A549 (cell line): Measurements from ENCODE around the gene RAPGEF4. TPM values are rescaled to one million over a fixed set of nuclear protein-coding genes. Genes with fewer than 3 reads are reported as not detected.

Source experiments
- ATAC-seq, 2 experiments: fragments of 200-7000 bp in 1 of 2; fragments of >200 bp in 1 of 2; cut with Nextera tagmentation in 1 of 2; cut with Tn5 transposase in 1 of 2; 3 replicates each; pipeline versions ENCODE4 v1.8.0 to v1.9.1; 2018 to 2020; ENCODE audit warnings: mild to moderate bottlenecking in 1 of 2, moderate library complexity in 1 of 2
- CTCF ChIA-PET: fragments of 300-600 bp; sonication (Branson Sonifier 250); formaldehyde crosslinking; extraction: SDS; loops from one replicate; lab custom pipeline; 2021; ENCODE audit warnings: antibody characterized with exemption, inconsistent platforms; lab: Yijun Ruan, JAX
- POLR2A ChIA-PET: fragments of 350-600 bp; formaldehyde crosslinking; extraction: SDS; loops from one replicate; lab custom pipeline; 2021; ENCODE audit warnings: antibody characterized with exemption, inconsistent platforms; lab: Yijun Ruan, JAX
- DNase-seq, 2 experiments: peaks; one replicate each; pipeline versions ENCODE4 v3.0.0 to v3.0.0-alpha.2; 2011 to 2016; ENCODE audit warnings: low read depth in 1 of 2, low spot score in 1 of 2
- FAIRE-seq: peaks from 2 replicates; lab custom pipeline; 2011; peaks lifted over from hg19 to GRCh38; lab: Jason Lieb, UNC
- H3K27ac ChIP-seq, 2 experiments: fragments of >200 bp; sonication (Bioruptor Twin); formaldehyde crosslinking; 3 replicates each; pipeline ENCODE4 v1.5.1; 2016 to 2017
- H3K4me1 ChIP-seq: fragments of >200 bp; sonication (Bioruptor Twin); formaldehyde crosslinking; 3 replicates; pipeline ENCODE4 v1.6.1; 2016
- H3K4me2 ChIP-seq: fragments of >200 bp; sonication (Bioruptor Twin); formaldehyde crosslinking; 3 replicates; pipeline ENCODE4 v1.6.1; 2016
- H3K4me3 ChIP-seq: fragments of >200 bp; sonication (Bioruptor Twin); formaldehyde crosslinking; 3 replicates; pipeline ENCODE4 v1.5.1; 2016
- H3K9me3 ChIP-seq: fragments of >200 bp; sonication (Bioruptor Twin); formaldehyde crosslinking; 3 replicates; pipeline ENCODE4 v1.6.1; 2016
- ATOH8 ChIP-seq: fragments of 250-450 bp; sonication (Bioruptor Pico); IDR thresholded peaks from 2 replicates; pipeline ENCODE4 v1.5.0; 2020; ENCODE audit warnings: low read depth, mild to moderate bottlenecking, moderate library complexity
- BCL3 ChIP-seq: fragments of >200 bp; sonication (Bioruptor Twin); formaldehyde crosslinking; IDR thresholded peaks from 3 replicates; pipeline ENCODE4 v1.6.1; 2016
- CTCF ChIP-seq: fragments of >200 bp; sonication (Bioruptor Twin); formaldehyde crosslinking; IDR thresholded peaks from 3 replicates; pipeline ENCODE4 v1.5.1; 2016
- ELK1 ChIP-seq: fragments of 150-350 bp; IDR thresholded peaks from 2 replicates; pipeline ENCODE4 v1.6.1; 2014; ENCODE audit warnings: low read depth, mild to moderate bottlenecking, low read length
- ESRRA ChIP-seq: fragments of 150-350 bp; IDR thresholded peaks from 2 replicates; pipeline ENCODE4 v1.6.1; 2014; ENCODE audit warnings: mild to moderate bottlenecking, low read length, borderline replicate concordance
- FOSL2 ChIP-seq, 2 experiments: fragments of 450-650 bp in 1 of 2; fragments of >200 bp in 1 of 2; sonication (Bioruptor Twin) in 1 of 2; formaldehyde crosslinking; IDR thresholded peaks; 2 replicates each; pipeline versions ENCODE4 v1.5.0 to v1.6.1; 2016 to 2020; ENCODE audit warnings: mild to moderate bottlenecking in 1 of 2, moderate library complexity in 1 of 2
- FOXS1 ChIP-seq: fragments of 250-450 bp; sonication (Bioruptor Pico); IDR thresholded peaks from 2 replicates; pipeline ENCODE4 v1.5.0; 2020; ENCODE audit warnings: mild to moderate bottlenecking, moderate library complexity
- HDAC2 ChIP-seq: fragments of 200-600 bp; sonication (generic); IDR thresholded peaks from 2 replicates; pipeline ENCODE4 v1.6.1; 2016
- HES2 ChIP-seq: fragments of >200 bp; sonication (Bioruptor Twin); formaldehyde crosslinking; IDR thresholded peaks from 2 replicates; pipeline ENCODE4 v1.6.1; 2016
- HEYL ChIP-seq: fragments of 250-450 bp; sonication (Bioruptor Pico); IDR thresholded peaks from 2 replicates; pipeline ENCODE4 v1.8.0; 2021; ENCODE audit warnings: mild to moderate bottlenecking, moderate library complexity
- JUNB ChIP-seq: fragments of >200 bp; sonication (Bioruptor Twin); formaldehyde crosslinking; IDR thresholded peaks from 2 replicates; pipeline ENCODE4 v1.6.1; 2016
- KDM1A ChIP-seq: fragments of 200-600 bp; sonication (generic); IDR thresholded peaks from 2 replicates; pipeline ENCODE4 v1.6.1; 2016; ENCODE audit warnings: low read depth, mild to moderate bottlenecking
- MAFK ChIP-seq: fragments of 450-650 bp; IDR thresholded peaks from 2 replicates; pipeline ENCODE4 v1.6.1; 2014; ENCODE audit not compliant: partially characterized antibody
- MYC ChIP-seq: IDR thresholded peaks from 2 replicates; pipeline ENCODE4 v1.6.1; 2012; ENCODE audit warnings: mild to moderate bottlenecking, inconsistent platforms, low read length, improper control_type of control experiment, borderline replicate concordance
- NPAS2 ChIP-seq: fragments of 250-450 bp; sonication (Bioruptor Pico); IDR thresholded peaks from 2 replicates; pipeline ENCODE4 v1.8.0; 2022; ENCODE audit warnings: mild to moderate bottlenecking, moderate library complexity, borderline replicate concordance
- NR3C1 ChIP-seq: fragments of >200 bp; sonication (Bioruptor Twin); formaldehyde crosslinking; IDR thresholded peaks from 3 replicates; pipeline ENCODE4 v1.6.1; 2017
- RAD21 ChIP-seq, 2 experiments: fragments of >200 bp in 1 of 2; sonication (Bioruptor Twin) in 1 of 2; formaldehyde crosslinking in 1 of 2; IDR thresholded peaks in 1 of 2; conservative IDR thresholded peaks in 1 of 2; 2 replicates in 1 of 2; 3 replicates in 1 of 2; pipeline ENCODE4 v1.6.1; 2012 to 2018; ENCODE audit warnings: inconsistent platforms in 1 of 2
- RCOR1 ChIP-seq: fragments of 150-350 bp; IDR thresholded peaks from 2 replicates; pipeline ENCODE4 v1.6.1; 2014; ENCODE audit warnings: antibody characterized with exemption, low read length, low read depth
- REST ChIP-seq: fragments of 200-600 bp; sonication (generic); IDR thresholded peaks from 2 replicates; pipeline ENCODE4 v1.6.1; 2016; ENCODE audit warnings: antibody characterized with exemption, mild to moderate bottlenecking, moderate library complexity
- RFX5 ChIP-seq: fragments of 450-650 bp; IDR thresholded peaks from 2 replicates; pipeline ENCODE4 v1.7.1; 2014; ENCODE audit warnings: antibody characterized with exemption, mild to moderate bottlenecking, moderate library complexity
- TFCP2L1 ChIP-seq: fragments of 250-450 bp; sonication (Bioruptor Pico); IDR thresholded peaks from 2 replicates; pipeline ENCODE4 v1.5.0; 2021; ENCODE audit warnings: mild to moderate bottlenecking
- USF2 ChIP-seq: fragments of 450-650 bp; IDR thresholded peaks from 2 replicates; pipeline ENCODE4 v1.6.1; 2014; ENCODE audit warnings: antibody characterized with exemption
- ZC3H11A ChIP-seq: fragments of 450-650 bp; IDR thresholded peaks from 2 replicates; pipeline ENCODE4 v1.6.1; 2014; ENCODE audit warnings: antibody characterized with exemption, mild to moderate bottlenecking
- ZFP36 ChIP-seq: fragments of 450-650 bp; IDR thresholded peaks from 2 replicates; pipeline ENCODE4 v1.6.1; 2014; ENCODE audit warnings: borderline replicate concordance; ENCODE audit not compliant: partially characterized antibody
- WGBS: methylation state at CpG from one replicate; pipeline ENCODE4 v1.1.6; 2017; ENCODE audit errors: missing lambda C conversion rate; 5-methylcytosine and 5-hydroxymethylcytosine counted together
- polyA plus RNA-seq, 4 experiments: library from polyadenylated mRNA; depleted of rRNA in 3 of 4; stranded (reverse); fragments of >200 nt; fragmentation: RNase III in 1 of 4; extraction: RNeasy Plus Mini Kit Qiagen cat#74134 plus additional on column Dnase treatment in 1 of 4; gene quantifications; 2 replicates in 3 of 4; 3 replicates in 1 of 4; pipeline ENCODE4 v1.2.3, GENCODE V29; 2011 to 2017

The RAPGEF4 gene
- polyA plus RNA-seq, 2 of the 4 experiments (the other 2 are of a cell fraction) = 0.18 to 1.1 TPM

- POLR2A ChIA-PET = no interaction called here
- CTCF ChIA-PET = no interaction called here
- Histone ChIP-seq H3K9me3 (no peaks in the 10 kb centered on the region), H3K4me2 (no peak overlapping the region), H3K4me3 (no peak overlapping the region), H3K4me1 (no peaks in the 10 kb centered on the region), H3K27ac (no peak overlapping the region)
- no peak for TF ChIP-seq FOSL2 (IDR thresholded peaks at IDR 0.05)
- TF ChIP-seq FOSL2 (CRISPR knock-in tag; IDR thresholded peaks at IDR 0.05) = peak; percentile 17; the same call in 1 of the 2 replicates
- no peak for TF ChIP-seq JUNB
- no peak for TF ChIP-seq ESRRA
- no peak for TF ChIP-seq KDM1A
- ATAC-seq = peak; percentile 56 to 64; a peak in 5 of 6 replicates
- no peak for FAIRE-seq
- 73% methylated on average over 5 of the region's 5 CpGs for WGBS
- DNase-seq = peak in 1 of 2 experiments; percentile 16
Observed at GRCh38 chr2:172772633-172773032, 37.0 kb downstream of the RAPGEF4 start.

GRCh38 chr2:172774302-172774701 is 38.7 kb downstream of the RAPGEF4 start:
- Histone ChIP-seq H3K27ac (no peak overlapping the region), H3K4me1 (no peaks in the 10 kb centered on the region), H3K4me3 (no peak overlapping the region), H3K4me2 (no peak overlapping the region), H3K9me3 (no peaks in the 10 kb centered on the region)
- TF ChIP-seq ELK1 (no peak), MYC (no peak), BCL3 (no peak), HDAC2 (no peak), MAFK (no peak), ATOH8 (CRISPR knock-in tag) (no peak), FOXS1 (CRISPR knock-in tag) (no peak), HES2 (no peak)
- no peak for FAIRE-seq
- ATAC-seq = no peak
- POLR2A ChIA-PET = no interaction called here
- DNase-seq = no peak
- CTCF ChIA-PET = interaction anchor here (0.6 kb wide), 1 partner anchor 177 kb away, joined by 3 read pairs; no protein-coding TSS in a partner anchor

- Histone ChIP-seq H3K4me1 (no peaks in the 10 kb centered on the region), H3K4me3 (no peak overlapping the region), H3K9me3 (no peaks in the 10 kb centered on the region), H3K4me2 (no peak overlapping the region), H3K27ac (no peak overlapping the region)
- ATAC-seq = no peak
- 94% methylated on average over 1 of the region's 1 CpG for WGBS
- ChIA-PET POLR2A (no interaction called here), CTCF (interaction anchor here (1.7 kb wide), 1 partner anchor 32 kb away, joined by 3 read pairs; no protein-coding TSS in a partner anchor)
- no peak for DNase-seq
- no peak for FAIRE-seq
- TF ChIP-seq CTCF (no peak), USF2 (no peak), RFX5 (no peak), ZC3H11A (no peak), REST (no peak), ZFP36 (no peak), NPAS2 (no peak), TFCP2L1 (CRISPR knock-in tag) (no peak), JUNB (no peak), KDM1A (no peak), RCOR1 (no peak), HEYL (CRISPR knock-in tag) (no peak), RAD21 (conservative IDR thresholded peaks at IDR 0.05 in 1 of 2, IDR thresholded peaks at IDR 0.05 in 1 of 2) (no peak), NR3C1 (no peak)
Observed at GRCh38 chr2:172775319-172775718, 39.7 kb downstream of the RAPGEF4 start.
